SH-SY5Y (cell line): ENCODE data around the gene OTC.

Experiments used
- GATA2 ChIP-seq: IDR thresholded peaks from 2 replicates; pipeline ENCODE4 v1.6.1; 2011; ENCODE audit warnings: mild to moderate bottlenecking, low read depth, low read length
- GATA3 ChIP-seq: IDR thresholded peaks from 2 replicates; pipeline ENCODE4 v1.6.1; 2011; ENCODE audit warnings: low read depth, mild to moderate bottlenecking, low read length, moderate library complexity

OTC gene

DNA sequence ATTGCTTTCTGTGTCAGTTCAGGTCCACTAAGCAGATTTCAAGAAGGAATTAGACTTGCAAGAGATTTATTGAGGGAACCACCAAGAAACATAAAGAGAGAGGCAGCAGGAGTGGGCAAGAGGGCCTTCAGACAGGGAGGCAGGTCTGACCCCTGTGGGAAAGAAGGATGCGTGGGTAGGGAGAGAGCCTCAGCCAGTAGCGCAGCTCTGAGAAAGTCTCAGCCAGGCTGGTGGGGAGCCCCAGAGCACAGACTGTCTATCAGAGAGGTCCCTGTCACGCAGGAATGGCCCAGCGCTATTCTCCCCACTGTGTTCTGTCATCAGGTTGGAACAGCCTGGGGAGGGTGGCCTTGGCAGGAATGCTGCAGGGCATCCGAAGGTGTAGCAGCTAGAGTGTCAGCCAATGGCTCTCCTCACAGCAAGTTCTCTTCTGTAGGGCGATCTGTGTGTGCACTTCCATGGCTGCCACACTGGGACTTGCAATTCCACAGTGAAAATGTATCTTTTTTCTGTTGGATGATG, 48.0 kb downstream of the OTC start:
- TF ChIP-seq GATA3 (no peak), GATA2 (no peak)

DNA sequence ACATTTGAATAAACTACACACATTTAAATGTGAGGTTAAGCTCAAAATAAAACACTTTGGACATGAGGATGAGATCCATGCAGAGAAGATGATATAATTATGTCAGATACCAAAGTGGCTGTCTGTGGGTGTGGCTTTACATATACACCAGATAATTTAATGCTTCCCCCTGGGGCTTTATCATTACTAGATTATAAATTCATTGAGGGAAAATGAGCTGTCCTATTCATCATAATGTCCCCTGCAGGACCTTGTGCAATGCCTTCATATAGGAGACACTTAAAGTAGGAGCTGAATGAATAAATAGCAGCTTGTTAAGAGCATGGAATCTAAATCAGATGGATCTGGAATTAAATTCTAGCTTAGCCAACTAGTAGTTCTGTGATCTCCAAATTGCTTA, 49.7 kb downstream of the OTC start:
- TF ChIP-seq GATA3, result no peak
- no peak for TF ChIP-seq GATA2

DNA sequence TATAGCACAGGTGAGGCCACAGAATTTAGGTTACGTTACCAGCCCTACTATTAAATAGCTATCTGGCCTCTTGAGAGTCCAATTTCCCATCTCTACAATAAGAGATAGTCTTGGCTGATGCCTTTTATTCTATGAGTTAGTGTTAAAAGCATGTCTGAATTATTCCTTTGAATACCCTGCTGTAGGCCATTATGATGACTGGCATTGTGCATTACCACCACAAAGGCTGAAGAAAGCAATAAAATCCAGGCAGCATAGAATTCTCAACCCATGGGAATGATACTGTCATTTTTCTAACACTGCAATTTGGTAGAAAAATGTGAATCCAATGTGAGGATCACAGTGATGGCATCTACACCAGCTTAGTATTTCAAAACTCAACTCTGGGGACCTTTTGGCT, 51.4 kb downstream of the OTC start:
- TF ChIP-seq GATA3 (no peak), GATA2 (no peak)

DNA sequence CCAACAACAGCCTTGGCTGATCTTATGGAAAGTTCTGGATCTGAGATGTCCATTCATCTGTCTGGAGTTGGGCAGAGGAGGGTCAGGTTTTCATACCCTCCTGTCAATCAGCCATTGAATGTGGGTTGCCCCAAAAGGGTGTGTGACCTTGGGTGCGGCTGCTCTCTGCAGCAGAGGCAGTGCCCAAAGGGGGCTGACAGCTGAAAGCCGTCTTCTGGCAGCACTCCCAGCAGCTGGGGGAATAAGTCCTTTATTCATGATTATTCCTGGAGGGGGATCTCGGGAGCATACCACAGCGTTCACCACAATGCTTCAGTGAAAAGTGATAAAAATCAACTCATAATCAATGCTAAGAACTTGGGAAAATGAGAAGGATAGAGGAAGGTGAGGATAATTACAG, 54.7 kb downstream of the OTC start:
- TF ChIP-seq GATA3, result no peak
- TF ChIP-seq GATA2, result no peak

- TF ChIP-seq GATA2, result no peak
- TF ChIP-seq GATA3, result no peak
These were observed 56.9 kb downstream of the OTC start for GRCh38 chrX:38409289-38409688.

DNA sequence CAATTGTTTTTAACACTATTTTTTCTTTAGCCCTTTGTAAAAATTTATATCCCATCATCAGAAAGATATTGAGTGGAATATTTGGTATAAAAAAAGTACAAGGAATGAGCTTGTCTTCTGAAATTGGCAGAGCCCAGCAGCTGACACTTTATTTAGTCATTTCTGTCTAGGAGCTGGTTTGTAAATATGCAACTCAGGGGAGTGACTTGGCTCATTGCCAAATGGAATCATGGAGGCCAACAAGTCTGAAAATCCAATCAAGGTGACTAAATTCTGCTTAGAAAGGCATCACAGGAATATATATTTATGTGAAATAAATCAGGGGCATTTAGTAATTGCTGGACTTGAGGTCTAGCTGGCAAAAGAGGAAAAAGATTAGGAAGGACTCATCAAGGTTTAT, 74.4 kb downstream of the OTC start:
- no peak for TF ChIP-seq GATA2
- no peak for TF ChIP-seq GATA3

DNA sequence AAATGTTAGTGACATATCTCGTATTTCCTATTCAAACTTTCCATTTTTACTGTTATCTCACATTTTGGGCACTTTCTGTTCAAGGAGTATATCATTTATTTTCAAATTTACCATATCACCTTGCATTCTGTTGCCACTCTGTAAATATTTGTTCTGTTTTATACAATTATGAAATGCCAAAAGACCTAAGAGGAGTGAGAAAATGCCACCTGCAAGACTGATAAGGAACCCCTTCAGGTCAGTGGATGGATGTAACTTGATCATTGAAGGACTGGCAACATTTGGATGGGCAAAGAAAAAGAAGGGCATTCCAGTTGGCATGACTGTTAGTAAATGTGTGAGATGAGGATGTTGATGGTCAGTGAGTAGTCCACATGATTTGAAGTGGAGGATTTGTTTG, 79.1 kb downstream of the OTC start:
- no peak for TF ChIP-seq GATA2
- no peak for TF ChIP-seq GATA3

DNA sequence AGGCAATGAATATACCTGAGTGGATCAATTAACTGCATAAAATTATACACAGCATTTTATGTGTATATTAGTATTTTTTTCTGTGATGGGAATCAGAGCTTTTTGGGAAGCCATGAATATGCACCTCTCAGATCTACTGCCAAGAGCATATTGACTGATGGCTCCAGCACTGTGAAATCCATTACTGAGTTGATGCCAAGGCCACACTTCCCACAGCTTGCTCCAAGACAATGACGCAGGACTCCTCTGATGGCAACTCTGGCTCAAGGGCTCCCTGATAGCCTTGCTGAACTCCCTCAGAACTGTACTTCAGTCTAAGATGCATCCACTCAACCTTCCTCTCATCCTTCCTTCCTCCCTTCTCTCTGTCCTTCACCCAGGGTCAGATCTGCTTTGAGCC, 82.7 kb downstream of the OTC start:
- TF ChIP-seq GATA3 (no peak), GATA2 (no peak)

DNA sequence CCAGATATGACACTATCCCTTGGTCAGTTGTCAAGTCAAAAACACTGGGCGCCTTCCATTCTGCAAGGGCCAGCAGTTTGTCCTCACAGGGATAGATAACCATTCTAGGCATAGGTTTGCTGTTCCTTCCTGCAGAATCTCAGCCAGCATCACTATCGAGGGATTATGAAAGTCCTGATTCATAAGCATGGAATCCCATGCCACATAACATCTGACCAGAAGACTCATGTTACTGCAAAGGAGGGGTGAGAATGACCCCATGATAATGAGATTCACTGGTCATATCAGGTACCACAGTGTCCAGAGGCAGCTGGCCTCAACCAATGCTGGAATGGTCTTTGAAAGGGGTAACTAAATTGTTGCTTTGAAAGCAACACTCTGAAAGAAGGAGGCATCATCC, 84.7 kb downstream of the OTC start:
- no peak for TF ChIP-seq GATA3

GRCh38 chrX:38438321-38438720, 85.9 kb downstream of the OTC start:
- TF ChIP-seq GATA3, result no peak
- no peak for TF ChIP-seq GATA2

DNA sequence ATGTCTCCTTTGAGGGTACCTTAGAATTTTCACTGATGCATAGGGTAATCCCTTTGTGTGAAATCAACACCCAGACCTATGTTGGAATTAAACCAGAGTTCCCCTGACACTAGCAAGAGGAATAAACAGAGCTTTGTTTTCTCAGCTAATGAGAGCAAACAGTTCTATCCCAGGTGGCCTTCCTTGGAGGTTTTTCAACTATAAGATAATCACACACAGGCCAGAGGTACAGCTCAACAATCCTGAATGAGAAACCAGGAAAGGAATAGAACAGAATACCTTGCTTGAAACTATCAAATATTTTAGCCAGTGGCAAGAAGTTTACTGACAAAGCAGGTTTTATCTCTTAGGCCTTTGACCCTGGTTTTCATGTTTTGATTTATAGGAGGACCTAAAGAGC, 100.2 kb downstream of the OTC start:
- no peak for TF ChIP-seq GATA2
- no peak for TF ChIP-seq GATA3

GRCh38 chrX:38458071-38458470, 105.7 kb downstream of the OTC start:
- TF ChIP-seq GATA2 (no peak), GATA3 (no peak)

- TF ChIP-seq GATA3 (no peak), GATA2 (no peak)
These were observed 109.9 kb downstream of the OTC start for GRCh38 chrX:38462257-38462656.

GRCh38 chrX:38465686-38466085, 113.3 kb downstream of the OTC start:
- TF ChIP-seq GATA3 (no peak), GATA2 (no peak)

- TF ChIP-seq GATA2, result no peak
- TF ChIP-seq GATA3, result no peak
These were observed 116.3 kb downstream of the OTC start for GRCh38 chrX:38468563-38469157.
